ENCODE data around the gene CELF1.

GRCh38 chr11:47512701-47513100, 40.2 kb downstream of the CELF1 start:
- TF ChIP-seq, protein P1, sequence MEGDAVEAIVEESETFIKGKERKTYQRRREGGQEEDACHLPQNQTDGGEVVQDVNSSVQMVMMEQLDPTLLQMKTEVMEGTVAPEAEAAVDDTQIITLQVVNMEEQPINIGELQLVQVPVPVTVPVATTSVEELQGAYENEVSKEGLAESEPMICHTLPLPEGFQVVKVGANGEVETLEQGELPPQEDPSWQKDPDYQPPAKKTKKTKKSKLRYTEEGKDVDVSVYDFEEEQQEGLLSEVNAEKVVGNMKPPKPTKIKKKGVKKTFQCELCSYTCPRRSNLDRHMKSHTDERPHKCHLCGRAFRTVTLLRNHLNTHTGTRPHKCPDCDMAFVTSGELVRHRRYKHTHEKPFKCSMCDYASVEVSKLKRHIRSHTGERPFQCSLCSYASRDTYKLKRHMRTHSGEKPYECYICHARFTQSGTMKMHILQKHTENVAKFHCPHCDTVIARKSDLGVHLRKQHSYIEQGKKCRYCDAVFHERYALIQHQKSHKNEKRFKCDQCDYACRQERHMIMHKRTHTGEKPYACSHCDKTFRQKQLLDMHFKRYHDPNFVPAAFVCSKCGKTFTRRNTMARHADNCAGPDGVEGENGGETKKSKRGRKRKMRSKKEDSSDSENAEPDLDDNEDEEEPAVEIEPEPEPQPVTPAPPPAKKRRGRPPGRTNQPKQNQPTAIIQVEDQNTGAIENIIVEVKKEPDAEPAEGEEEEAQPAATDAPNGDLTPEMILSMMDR (IDR thresholded peaks at IDR 0.05; ENCODE audit: poor library complexity): no peak
- TF ChIP-seq EZH2phosphoT487 (IDR thresholded peaks at IDR 0.05; ENCODE audit: low read depth, severe bottlenecking, unreplicated experiment): no peak

Data from hepatocyte (in vitro differentiated cells).